Measurements from ENCODE around the gene ANKRD55. TPM values are rescaled to one million over a fixed set of nuclear protein-coding genes. Genes with fewer than 3 reads are reported as not detected.

The ANKRD55 gene
- total RNA-seq, 2 experiments from 2014 or later, result 10.3 to 11.9 TPM

DNA sequence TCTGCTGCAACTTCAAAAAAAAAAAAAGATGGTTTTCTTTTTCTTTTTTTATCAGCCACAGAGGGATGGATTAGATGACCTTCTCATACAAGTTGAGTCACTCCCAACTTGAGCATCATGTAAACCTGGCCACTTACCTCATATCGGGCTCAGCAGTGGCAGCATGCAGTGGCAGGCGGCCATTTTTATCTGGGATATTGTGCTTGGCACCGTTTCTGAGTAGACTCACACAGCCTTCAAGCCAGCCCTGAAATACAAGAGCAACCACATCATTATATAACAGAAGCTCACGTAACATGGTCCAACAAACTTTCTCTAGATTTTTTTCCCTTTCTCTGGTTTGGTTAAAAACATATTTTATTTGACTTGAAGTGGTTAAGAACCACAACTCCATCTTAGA is 62.6 kb downstream of the ANKRD55 start:
- Mint-ChIP-seq H3K4me3 (no peak overlapping the region), H3K4me1 (peaks cover 35% of the 10 kb centered on the region), H3K27me3 (no peaks in the 10 kb centered on the region), H3K27ac (no peak overlapping the region), H3K9me3 (peaks cover 7% of the 10 kb centered on the region), H3K36me3 (ENCODE audit: low read depth) (peaks cover 2% of the 10 kb centered on the region)
- DNase-seq, result no peak
- CTCF ChIA-PET, result interaction anchor here (0.6 to 2.1 kb wide), 3 partner anchors 9 to 234 kb away, joined by 3 to 5 read pairs (median 3); no protein-coding TSS in a partner anchor
- POLR2A ChIA-PET, result no interaction called here

DNA sequence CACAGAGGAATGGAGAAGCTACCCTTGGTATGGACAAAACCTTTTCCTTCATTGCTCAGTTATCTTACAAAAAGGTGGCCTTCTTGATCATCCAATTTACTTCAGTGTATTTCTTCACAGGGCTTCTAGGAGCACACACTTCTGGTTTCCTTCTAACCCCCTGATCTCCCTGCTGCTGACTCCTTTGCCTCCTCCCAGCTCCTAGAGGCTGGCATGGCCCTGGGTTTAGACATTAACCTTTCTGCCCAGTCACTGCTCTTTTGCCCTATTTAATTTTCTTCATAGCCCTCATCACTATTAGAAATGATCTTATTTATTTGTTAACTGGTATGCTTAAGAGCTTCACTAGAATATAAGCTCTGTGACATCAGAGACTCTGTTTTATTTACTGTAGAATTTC is 63.2 kb downstream of the ANKRD55 start:
- Mint-ChIP-seq H3K4me1 (peaks cover 39% of the 10 kb centered on the region), H3K36me3 (ENCODE audit: low read depth) (no peaks in the 10 kb centered on the region), H3K4me3 (no peak overlapping the region), H3K27me3 (no peaks in the 10 kb centered on the region), H3K27ac (no peak overlapping the region), H3K9me3 (peaks cover 7% of the 10 kb centered on the region)
- DNase-seq, result no peak
- ChIA-PET CTCF (interaction anchor here (1.2 to 2.1 kb wide), 2 partner anchors 10 to 16 kb away, joined by 3 to 5 read pairs; no protein-coding TSS in a partner anchor), POLR2A (no interaction called here)

DNA sequence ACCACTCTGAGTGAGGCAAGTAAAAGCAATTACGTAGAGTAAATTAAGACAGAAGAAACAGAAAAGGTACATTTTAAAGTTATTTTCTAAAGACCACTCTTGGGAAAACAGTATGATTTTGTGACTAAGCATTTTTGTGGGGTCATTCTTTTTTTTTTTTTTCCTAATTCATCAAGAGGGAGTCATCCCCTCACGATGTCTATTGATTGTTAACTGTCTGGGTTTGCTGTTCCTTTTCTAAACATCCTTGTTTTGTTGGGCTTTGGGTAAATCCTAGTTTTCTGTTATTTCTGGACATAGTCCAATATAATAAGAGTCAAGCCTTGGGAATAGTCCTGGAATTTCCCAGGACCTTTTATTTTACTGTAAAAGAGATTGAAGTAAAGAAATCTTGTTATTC is 63.8 kb downstream of the ANKRD55 start:
- POLR2A ChIA-PET, result no interaction called here
- H3K4me3 Mint-ChIP-seq, result no peak overlapping the region
- peak overlapping the region; percentile 65 for H3K27ac Mint-ChIP-seq
- no peaks in the 10 kb centered on the region for H3K27me3 Mint-ChIP-seq
- H3K4me1 Mint-ChIP-seq, result peaks cover 41% of the 10 kb centered on the region
- peaks cover 7% of the 10 kb centered on the region for H3K9me3 Mint-ChIP-seq
- CTCF ChIA-PET, result interaction anchor here (0.9 to 2.1 kb wide), 3 partner anchors 10 to 31 kb away, joined by 5 to 7 read pairs (median 5); no protein-coding TSS in a partner anchor
- H3K36me3 Mint-ChIP-seq (ENCODE audit: low read depth), result no peaks in the 10 kb centered on the region
- no peak for DNase-seq

DNA sequence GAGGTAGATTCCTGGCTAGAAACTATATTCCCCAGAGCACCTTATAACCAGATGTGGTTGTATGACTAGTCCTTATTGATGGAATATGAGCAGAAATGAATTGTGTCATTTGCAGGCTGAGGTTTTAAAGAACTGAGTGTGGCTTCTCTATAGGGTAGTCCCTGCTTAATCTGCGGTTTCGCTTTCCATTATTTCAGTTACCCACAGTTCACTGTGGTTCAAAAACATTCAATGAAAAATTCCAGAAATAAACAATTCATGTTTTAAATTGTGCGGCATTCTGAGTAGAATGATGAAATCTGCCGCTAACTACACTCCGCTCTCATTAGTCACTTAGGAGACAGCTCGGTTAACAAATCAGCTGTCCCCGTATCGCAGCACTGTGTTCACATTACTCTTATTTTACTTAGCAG is 65.1 kb downstream of the ANKRD55 start:
- peaks cover 7% of the 10 kb centered on the region for H3K9me3 Mint-ChIP-seq
- CTCF ChIA-PET, result interaction anchor here (0.9 to 1.3 kb wide), 2 partner anchors 17 to 30 kb away, joined by 5 to 7 read pairs; no protein-coding TSS in a partner anchor
- H3K27ac Mint-ChIP-seq, result no peak overlapping the region

DNA sequence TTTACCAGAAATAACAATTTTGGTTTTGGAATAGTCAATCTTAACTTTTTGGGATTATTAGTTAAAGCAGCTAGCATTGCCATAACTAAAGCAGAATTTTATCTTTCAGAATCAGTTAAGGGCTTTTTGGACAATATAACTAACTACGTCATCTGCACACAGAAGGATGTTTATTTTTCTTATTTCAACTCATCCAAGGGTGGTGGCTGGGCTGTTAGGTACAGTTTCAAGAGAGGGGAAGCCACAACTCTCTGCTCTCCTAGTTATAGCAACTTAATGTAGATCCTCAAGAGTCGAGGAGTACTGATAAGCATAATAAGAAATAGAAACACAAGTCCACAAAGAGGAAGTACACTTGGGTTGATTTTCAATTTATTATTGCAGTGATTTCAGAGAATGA is 65.6 kb downstream of the ANKRD55 start:
- POLR2A ChIA-PET, result interaction anchor here (0.6 kb wide), 1 partner anchor 20 kb away, joined by 3 read pairs; no protein-coding TSS in a partner anchor
- CTCF ChIA-PET, result no interaction called here

More for the DNA sequence above, 65.1 kb downstream of the ANKRD55 start:
- H3K27me3 Mint-ChIP-seq, result no peaks in the 10 kb centered on the region
- DNase-seq, result no peak
- no peak overlapping the region for H3K4me3 Mint-ChIP-seq
- peaks cover 47% of the 10 kb centered on the region for H3K4me1 Mint-ChIP-seq
- POLR2A ChIA-PET, result interaction anchor here (0.6 kb wide), 1 partner anchor 20 kb away, joined by 3 read pairs; no protein-coding TSS in a partner anchor
- H3K36me3 Mint-ChIP-seq (ENCODE audit: low read depth), result no peaks in the 10 kb centered on the region

DNA sequence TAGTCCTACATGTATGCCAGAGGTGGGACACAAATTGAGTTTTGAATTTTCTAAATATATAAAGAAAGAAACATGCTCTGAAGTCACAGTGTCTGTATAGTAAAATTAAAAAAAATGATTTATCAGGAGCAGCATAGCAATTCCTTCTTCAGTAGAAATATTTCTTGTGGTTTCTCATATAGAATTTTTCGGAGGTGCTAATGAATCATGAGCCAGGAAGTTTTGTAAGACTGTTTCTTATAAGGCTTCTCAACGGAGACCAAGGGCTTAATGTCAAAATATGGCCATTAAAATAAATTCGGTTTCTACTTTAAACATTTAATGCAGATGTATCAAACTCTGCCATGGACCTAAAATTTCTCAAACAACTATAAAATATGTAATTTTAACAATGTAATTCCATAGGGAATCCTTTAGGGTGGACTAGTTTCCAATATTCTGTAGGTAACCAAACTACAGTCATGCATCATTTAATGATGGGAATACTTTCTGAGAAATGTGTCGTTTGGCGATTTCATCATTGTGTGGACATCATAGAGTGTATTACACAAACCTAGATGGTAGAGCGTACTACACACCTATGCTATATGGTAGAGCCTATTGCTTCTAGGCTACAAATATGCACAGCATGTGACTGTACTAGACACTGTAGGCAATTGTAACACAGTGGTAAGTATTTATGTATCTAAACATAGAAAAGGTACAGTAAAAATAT is 66.3 kb downstream of the ANKRD55 start:
- Mint-ChIP-seq H3K4me3 (no peak overlapping the region), H3K4me1 (peaks cover 46% of the 10 kb centered on the region), H3K27ac (no peak overlapping the region), H3K9me3 (peaks cover 7% of the 10 kb centered on the region), H3K36me3 (ENCODE audit: low read depth) (no peaks in the 10 kb centered on the region), H3K27me3 (no peaks in the 10 kb centered on the region)
- ChIA-PET POLR2A (no interaction called here), CTCF (interaction anchor here (1.0 kb wide), 1 partner anchor 37 kb away, joined by 4 read pairs; no protein-coding TSS in a partner anchor)
- no peak for DNase-seq

More for the DNA sequence above, 65.6 kb downstream of the ANKRD55 start:
- H3K36me3 Mint-ChIP-seq (ENCODE audit: low read depth), result no peaks in the 10 kb centered on the region
- no peak for DNase-seq
- H3K27me3 Mint-ChIP-seq, result no peaks in the 10 kb centered on the region
- peaks cover 7% of the 10 kb centered on the region for H3K9me3 Mint-ChIP-seq
- H3K4me3 Mint-ChIP-seq, result no peak overlapping the region
- H3K4me1 Mint-ChIP-seq, result peaks cover 45% of the 10 kb centered on the region
- no peak overlapping the region for H3K27ac Mint-ChIP-seq

DNA sequence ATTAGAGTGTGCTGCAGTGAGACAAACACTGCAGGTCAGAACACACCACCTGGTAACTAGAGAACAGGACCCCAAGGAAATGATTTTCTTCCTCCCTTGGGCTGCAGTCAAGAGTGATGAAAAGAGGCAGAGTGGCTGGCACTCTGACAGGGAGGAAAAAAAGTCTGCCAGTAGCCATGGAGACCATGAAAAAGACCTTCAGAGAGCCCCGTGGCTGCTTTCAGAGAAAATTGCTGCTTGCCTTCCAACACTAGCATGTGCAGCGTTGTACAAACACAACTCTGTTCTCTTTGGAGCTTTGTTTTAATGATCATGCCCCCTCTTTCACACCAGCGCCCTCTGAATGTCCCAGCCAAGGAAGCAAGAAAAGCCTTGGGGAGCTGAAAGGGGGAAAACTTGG is 68.8 kb downstream of the ANKRD55 start:
- Mint-ChIP-seq H3K4me3 (no peak overlapping the region), H3K4me1 (peaks cover 67% of the 10 kb centered on the region), H3K36me3 (ENCODE audit: low read depth) (peaks cover 4% of the 10 kb centered on the region), H3K27me3 (no peaks in the 10 kb centered on the region), H3K9me3 (peaks cover 2% of the 10 kb centered on the region), H3K27ac (no peak overlapping the region)
- DNase-seq, result no peak
- CTCF ChIA-PET, result interaction anchor here (1.1 to 1.5 kb wide), 4 partner anchors 11 to 228 kb away, joined by 3 to 5 read pairs (median 3); no protein-coding TSS in a partner anchor
- POLR2A ChIA-PET, result interaction anchor here (0.5 kb wide), 1 partner anchor 75 kb away, joined by 3 read pairs; no protein-coding TSS in a partner anchor

DNA sequence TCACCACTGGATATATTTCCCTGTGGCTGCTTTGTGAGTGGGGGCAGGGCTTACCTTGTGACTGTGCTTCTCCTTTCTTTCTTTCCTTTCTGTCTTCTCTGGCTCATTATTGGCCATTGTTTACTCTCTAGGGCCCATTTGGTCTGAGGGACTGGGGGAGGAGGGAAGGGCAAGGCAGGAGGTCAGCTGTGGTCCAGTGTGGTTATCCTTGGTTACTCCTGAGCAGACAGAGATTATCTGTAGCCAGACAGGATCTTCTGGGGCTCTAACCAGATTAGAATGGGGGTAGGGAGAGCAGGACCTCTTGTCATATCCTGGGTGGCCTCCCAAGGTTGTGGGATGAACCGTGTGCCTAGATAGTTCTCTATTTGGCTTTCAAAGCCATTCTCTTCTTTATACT is 71.2 kb downstream of the ANKRD55 start:
- no peak for DNase-seq
- ChIA-PET POLR2A (no interaction called here), CTCF (interaction anchor here (1.1 kb wide), 1 partner anchor 175 kb away, joined by 3 read pairs; no protein-coding TSS in a partner anchor)
- Mint-ChIP-seq H3K4me1 (peaks cover 76% of the 10 kb centered on the region), H3K27ac (no peak overlapping the region), H3K4me3 (no peak overlapping the region), H3K27me3 (no peaks in the 10 kb centered on the region), H3K36me3 (ENCODE audit: low read depth) (peaks cover 22% of the 10 kb centered on the region), H3K9me3 (no peaks in the 10 kb centered on the region)

DNA sequence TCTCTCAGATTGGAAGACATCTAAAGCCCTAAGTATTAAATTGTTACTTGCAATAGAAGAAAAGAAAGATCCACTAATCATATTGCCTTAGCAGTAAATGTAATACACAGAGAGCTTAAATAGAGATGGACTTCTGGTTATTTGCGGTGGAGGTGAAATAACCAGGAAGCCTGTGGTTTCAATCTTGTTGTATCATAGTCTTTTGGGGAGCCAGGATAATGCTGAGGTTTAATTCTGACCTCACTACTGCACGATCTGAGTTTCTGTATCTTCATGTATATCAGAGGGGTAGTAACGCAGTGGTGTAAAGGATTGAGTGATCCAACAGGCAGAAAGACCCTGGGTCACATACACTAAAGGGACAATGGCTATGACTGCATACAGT is 71.7 kb downstream of the ANKRD55 start:
- Mint-ChIP-seq H3K9me3 (no peaks in the 10 kb centered on the region), H3K36me3 (ENCODE audit: low read depth) (peaks cover 22% of the 10 kb centered on the region), H3K4me1 (peaks cover 80% of the 10 kb centered on the region), H3K27ac (peak overlapping the region; percentile 94), H3K4me3 (peak overlapping the region; percentile 78), H3K27me3 (no peaks in the 10 kb centered on the region)
- ChIA-PET POLR2A (no interaction called here), CTCF (interaction anchor here (1.8 kb wide), 1 partner anchor 13 kb away, joined by 5 read pairs; no protein-coding TSS in a partner anchor)
- no peak for DNase-seq

DNA sequence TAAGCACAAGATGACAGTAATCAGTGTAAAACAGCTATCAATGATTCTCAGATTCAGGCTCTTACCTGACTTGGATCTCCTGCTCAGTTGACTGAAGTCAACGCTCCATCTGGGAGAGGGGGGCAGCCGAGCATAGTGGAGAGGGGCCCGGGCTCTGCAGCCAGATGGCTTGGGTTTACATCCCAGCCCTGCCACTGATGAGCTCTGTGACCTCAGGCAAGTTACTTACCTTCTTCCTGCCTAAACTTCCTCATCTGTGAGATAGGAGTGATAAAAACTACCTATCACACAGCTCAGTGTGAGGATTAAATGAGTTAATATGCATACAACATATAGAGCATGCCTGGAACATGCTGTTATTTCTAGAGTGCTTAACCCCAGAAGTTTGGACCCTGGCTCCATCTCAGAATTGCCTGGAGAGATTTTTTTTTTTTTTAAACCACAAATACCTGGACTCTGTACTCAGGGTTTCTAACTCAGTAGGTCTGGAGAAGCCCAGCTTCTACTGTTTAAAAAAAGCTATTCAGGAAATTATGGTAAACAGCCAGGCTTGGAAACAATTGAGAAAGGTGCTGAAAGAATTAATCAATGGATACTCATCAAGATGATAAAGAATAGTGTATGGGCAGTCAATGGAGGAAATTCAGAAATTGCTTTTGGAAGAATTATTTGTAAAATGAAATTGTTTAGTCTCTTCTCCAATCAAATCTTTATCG is 72.2 kb downstream of the ANKRD55 start:
- ChIA-PET POLR2A (no interaction called here), CTCF (interaction anchor here (0.8 to 1.8 kb wide), 3 partner anchors 13 to 225 kb away, joined by 3 to 5 read pairs (median 3); no protein-coding TSS in a partner anchor)
- Mint-ChIP-seq H3K4me1 (peaks cover 81% of the 10 kb centered on the region), H3K27ac (peak overlapping the region; percentile 94), H3K27me3 (no peaks in the 10 kb centered on the region), H3K4me3 (peak overlapping the region; percentile 78), H3K36me3 (ENCODE audit: low read depth) (peaks cover 22% of the 10 kb centered on the region), H3K9me3 (no peaks in the 10 kb centered on the region)
- no peak for DNase-seq

DNA sequence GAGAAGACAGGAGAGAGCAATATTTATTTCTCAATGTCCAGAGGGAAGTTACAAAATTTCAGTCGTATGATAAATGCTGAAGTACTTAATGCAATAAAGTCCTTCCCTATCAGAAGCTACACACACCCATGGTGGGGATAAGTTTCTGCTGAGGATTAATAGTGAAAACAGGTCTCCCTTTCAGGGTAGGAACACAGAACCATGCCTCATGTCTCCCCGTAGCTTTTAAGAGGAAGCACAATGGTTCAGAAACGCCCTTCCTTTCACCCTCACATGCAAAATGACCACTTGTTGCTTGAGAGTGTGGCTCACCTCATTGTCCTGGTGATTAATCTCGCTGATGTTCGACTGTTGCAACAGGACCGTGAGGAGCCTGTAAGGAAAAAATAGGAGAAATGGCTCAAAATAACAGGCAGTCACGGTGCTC is 73.6 kb downstream of the ANKRD55 start:
- ChIA-PET CTCF (interaction anchor here (1.8 to 1.9 kb wide), 2 partner anchors 11 to 20 kb away, joined by 5 to 7 read pairs; no protein-coding TSS in a partner anchor), POLR2A (interaction anchor here (0.7 kb wide), 2 partner anchors 166 to 174 kb away, joined by 3 to 4 read pairs; no protein-coding TSS in a partner anchor)
- Mint-ChIP-seq H3K4me1 (peaks cover 86% of the 10 kb centered on the region), H3K27ac (peak overlapping the region; percentile 94), H3K9me3 (no peaks in the 10 kb centered on the region), H3K36me3 (ENCODE audit: low read depth) (peaks cover 25% of the 10 kb centered on the region), H3K27me3 (no peaks in the 10 kb centered on the region), H3K4me3 (peak overlapping the region; percentile 78)
- no peak for DNase-seq

DNA sequence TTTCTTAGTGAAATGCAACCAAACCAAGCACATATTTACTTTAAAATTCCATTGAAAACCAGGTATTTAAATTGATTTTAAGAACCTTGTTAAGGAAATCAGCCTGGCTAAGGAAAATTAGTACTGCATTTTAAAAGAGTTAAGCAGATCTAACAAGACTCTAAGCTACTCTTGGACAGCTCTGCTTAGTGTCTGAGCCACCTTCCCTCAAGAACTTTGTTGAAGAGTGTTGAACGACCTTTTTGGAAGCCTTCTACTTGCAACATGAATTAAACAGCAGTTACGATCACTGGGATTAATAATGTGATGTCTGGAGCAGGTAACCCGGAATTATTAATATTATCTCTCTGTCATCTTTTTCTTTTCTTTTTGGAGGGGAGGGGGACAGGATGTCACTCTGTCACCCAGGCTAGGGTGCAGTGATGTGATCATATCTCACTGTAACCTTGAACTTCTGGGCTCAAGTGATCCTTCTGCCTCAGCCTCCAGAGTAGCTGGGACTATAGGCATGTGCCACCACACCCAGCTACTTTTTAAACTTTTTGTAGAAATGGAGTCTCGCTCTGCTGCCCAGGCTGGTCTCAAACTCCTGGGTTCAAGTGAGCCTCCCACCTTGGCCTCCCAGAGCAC is 74.7 kb downstream of the ANKRD55 start:
- POLR2A ChIA-PET, result interaction anchor here (0.7 kb wide), 2 partner anchors 165 to 175 kb away, joined by 3 to 4 read pairs; no protein-coding TSS in a partner anchor
- Mint-ChIP-seq H3K36me3 (ENCODE audit: low read depth) (peaks cover 29% of the 10 kb centered on the region), H3K27ac (peak overlapping the region; percentile 94), H3K4me3 (peak overlapping the region; percentile 78), H3K27me3 (no peaks in the 10 kb centered on the region), H3K9me3 (no peaks in the 10 kb centered on the region), H3K4me1 (peaks cover 89% of the 10 kb centered on the region)
- CTCF ChIA-PET, result interaction anchor here (0.6 to 1.9 kb wide), 5 partner anchors 19 to 235 kb away, joined by 3 to 7 read pairs (median 5); no protein-coding TSS in a partner anchor
- no peak for DNase-seq

Measured in activated CD4-positive, alpha-beta T cell treated with anti-CD3 and anti-CD28 coated beads, Interleukin-2, amount 10 ng/mL, durations not matched to agents 7 days and 5 days (primary cell).